Ascending aorta (tissue), 2 donors: ENCODE measurements around the gene TIGIT. TPM values are rescaled to one million over a fixed set of nuclear protein-coding genes. Genes with fewer than 3 reads are reported as not detected.
"Not testable (repeated sequence)": the region's sequence is repeated elsewhere in the genome, so short reads cannot be mapped to it uniquely, and the experiment has no call there.

Source experiments
- DNase-seq, 2 donors: peaks; one replicate each; pipeline ENCODE4 v3.0.0-alpha.2; 2019; ENCODE audit warnings: low spot score in 2 of 2
- H3K27ac ChIP-seq, 2 donors: fragments of 200-600 bp; sonication (generic); one replicate each; pipeline ENCODE4 v1.5.1; 2016 to 2017; ENCODE audit warnings: mild to moderate bottlenecking in 1 of 2
- H3K27me3 ChIP-seq: fragments of 200-600 bp; sonication (generic); one replicate; pipeline ENCODE4 v1.5.1; 2017
- H3K36me3 ChIP-seq, 2 donors: fragments of 200-600 bp; sonication (generic); one replicate each; pipeline ENCODE4 v1.5.1; 2016
- H3K4me1 ChIP-seq, 2 donors: fragments of 200-600 bp; sonication (generic); one replicate each; pipeline ENCODE4 v1.5.1; 2016 to 2017; ENCODE audit warnings: mild to moderate bottlenecking in 1 of 2
- H3K4me3 ChIP-seq, 2 donors: fragments of 200-600 bp; sonication (generic); one replicate each; pipeline ENCODE4 v1.5.1; 2016 to 2017; ENCODE audit warnings: mild to moderate bottlenecking in 1 of 2
- H3K9me3 ChIP-seq, 2 donors: fragments of 200-600 bp; sonication (generic); one replicate each; pipeline ENCODE4 v1.5.1; 2016
- intact Hi-C: fragments of 100-400 bp; cut with DNase I; formaldehyde crosslinking; loops from one replicate; pipeline ENCODE4 v1.15.1; 2023
- total RNA-seq: library from RNA; depleted of rRNA; stranded (reverse); fragments of >200 nt; gene quantifications from one replicate; pipeline ENCODE4 v1.1.0, GENCODE V29; 2016
- TF ChIP-seq, protein P1 (sequence below), 3 experiments: fragments of 200-600 bp in 2 of 3; fragments of 450-650 bp in 1 of 3; sonication (generic) in 2 of 3; IDR thresholded peaks; one replicate each; pipeline ENCODE4 v1.5.1; 2016 to 2019; ENCODE audit warnings: antibody characterized with exemption in 3 of 3, mild to moderate bottlenecking in 1 of 3, moderate library complexity in 1 of 3

The TIGIT gene
- total RNA-seq, 1 donor from 2014 or later, result not detected

DNA sequence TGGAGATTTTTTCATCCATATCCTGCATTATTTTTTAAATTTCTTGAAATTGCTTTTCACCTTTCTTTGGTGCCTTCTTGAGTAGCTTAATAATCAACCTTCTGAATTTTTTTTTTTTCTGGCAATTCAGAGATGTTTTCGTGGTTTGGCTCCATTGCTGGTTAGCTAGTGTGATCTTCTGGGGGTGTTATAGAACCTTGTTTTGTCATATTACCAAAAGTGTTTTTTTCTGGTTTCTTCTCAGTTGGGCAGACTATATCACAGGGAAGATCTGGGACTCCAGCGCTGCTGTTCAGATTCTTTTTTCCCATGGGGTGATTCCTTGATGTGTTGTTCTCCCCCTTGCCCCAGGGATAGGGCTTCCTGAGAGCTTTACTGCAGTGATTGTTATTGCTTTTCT lies 23.8 kb upstream of the TIGIT start:
- Histone ChIP-seq H3K27ac (no peak overlapping the region), H3K27me3 (no peaks in the 10 kb centered on the region), H3K4me1 (no peaks in the 10 kb centered on the region), H3K36me3 (no peaks in the 10 kb centered on the region), H3K4me3 (no peak overlapping the region), H3K9me3 (peaks cover 0 to 15% of the 10 kb centered on the region in 2 donors)
- TF ChIP-seq, protein P1, sequence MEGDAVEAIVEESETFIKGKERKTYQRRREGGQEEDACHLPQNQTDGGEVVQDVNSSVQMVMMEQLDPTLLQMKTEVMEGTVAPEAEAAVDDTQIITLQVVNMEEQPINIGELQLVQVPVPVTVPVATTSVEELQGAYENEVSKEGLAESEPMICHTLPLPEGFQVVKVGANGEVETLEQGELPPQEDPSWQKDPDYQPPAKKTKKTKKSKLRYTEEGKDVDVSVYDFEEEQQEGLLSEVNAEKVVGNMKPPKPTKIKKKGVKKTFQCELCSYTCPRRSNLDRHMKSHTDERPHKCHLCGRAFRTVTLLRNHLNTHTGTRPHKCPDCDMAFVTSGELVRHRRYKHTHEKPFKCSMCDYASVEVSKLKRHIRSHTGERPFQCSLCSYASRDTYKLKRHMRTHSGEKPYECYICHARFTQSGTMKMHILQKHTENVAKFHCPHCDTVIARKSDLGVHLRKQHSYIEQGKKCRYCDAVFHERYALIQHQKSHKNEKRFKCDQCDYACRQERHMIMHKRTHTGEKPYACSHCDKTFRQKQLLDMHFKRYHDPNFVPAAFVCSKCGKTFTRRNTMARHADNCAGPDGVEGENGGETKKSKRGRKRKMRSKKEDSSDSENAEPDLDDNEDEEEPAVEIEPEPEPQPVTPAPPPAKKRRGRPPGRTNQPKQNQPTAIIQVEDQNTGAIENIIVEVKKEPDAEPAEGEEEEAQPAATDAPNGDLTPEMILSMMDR (IDR thresholded peaks at IDR 0.05), result no peak
- intact Hi-C loops, result no loop called here
- DNase-seq, result no peak

DNA sequence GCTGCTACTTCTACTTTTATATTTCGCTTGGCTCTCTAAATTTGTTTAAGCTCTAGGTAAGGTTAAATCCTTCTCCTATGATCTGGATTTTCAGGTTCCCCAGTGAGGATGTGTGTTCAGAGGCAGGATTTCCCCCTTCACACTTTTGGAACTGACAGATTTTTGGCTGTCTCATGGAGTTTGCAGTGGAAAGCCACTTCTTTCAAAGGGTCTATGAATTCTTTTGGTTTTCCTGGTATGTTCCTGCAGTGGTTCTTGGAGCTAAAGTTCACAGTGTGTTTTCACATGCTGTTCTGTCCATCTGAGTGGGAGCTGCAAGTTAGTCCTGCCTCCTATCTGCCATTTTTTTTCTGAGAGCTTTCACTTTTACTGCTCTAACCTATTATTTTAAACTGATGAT lies 21.6 kb upstream of the TIGIT start:
- Histone ChIP-seq H3K9me3 (peaks cover 0 to 15% of the 10 kb centered on the region in 2 donors), H3K36me3 (no peaks in the 10 kb centered on the region), H3K4me1 (no peaks in the 10 kb centered on the region), H3K27ac (no peak overlapping the region), H3K4me3 (no peak overlapping the region), H3K27me3 (no peaks in the 10 kb centered on the region)
- intact Hi-C loops, result no loop called here
- TF ChIP-seq, protein P1 (IDR thresholded peaks at IDR 0.05), result no peak
- DNase-seq, result no peak

DNA sequence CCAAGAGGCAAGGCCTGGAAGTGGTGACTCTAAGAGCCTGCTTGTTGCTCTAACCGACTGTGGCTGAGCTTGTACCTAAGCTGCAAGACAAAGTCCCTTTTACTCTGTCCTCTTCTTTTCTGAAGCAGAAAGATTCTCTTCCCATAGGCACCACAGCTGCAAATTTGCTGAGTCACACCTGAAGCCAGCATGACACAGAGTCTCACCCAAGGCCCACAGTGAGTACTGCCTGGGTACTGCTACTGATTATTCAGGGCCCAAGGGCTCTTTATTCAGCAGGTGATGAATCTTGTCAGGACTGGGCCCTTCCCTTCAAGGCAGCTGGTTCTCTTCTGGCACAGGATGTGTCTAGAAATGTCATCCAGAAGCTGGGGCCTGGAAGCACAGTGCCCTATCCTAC lies 18.9 kb upstream of the TIGIT start:
- TF ChIP-seq, protein P1 (IDR thresholded peaks at IDR 0.05), result no peak
- intact Hi-C loops, result no loop called here
- DNase-seq, result no peak

DNA sequence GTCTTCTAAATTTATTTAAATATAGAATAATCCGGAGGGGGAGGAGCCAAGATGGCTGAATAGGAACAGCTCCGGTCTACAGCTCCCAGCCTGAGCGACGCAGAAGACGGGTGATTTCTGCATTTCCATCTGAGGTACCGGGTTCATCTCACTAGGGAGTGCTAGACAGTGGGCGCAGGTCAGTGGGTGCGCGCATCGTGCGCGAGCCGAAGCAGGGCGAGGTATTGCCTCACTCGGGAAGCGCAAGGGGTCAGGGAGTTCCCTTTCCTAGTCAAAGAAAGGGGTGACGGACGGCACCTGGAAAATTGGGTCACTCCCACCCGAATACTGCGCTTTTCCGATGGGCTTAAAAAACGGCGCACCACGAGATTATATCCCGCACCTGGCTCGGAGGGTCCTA lies 17.0 kb upstream of the TIGIT start:
- H3K9me3 ChIP-seq, H3K27me3 ChIP-seq, DNase-seq, H3K27ac ChIP-seq, H3K36me3 ChIP-seq, H3K4me1 ChIP-seq, H3K4me3 ChIP-seq, intact Hi-C loops: not testable (repeated sequence)

More for the DNA sequence above, 18.9 kb upstream of the TIGIT start:
- H3K4me1 ChIP-seq, result no peaks in the 10 kb centered on the region
- H3K27me3 ChIP-seq, result no peaks in the 10 kb centered on the region
- peaks cover 0 to 4% of the 10 kb centered on the region in 2 donors for H3K9me3 ChIP-seq
- H3K27ac ChIP-seq, result no peak overlapping the region
- H3K36me3 ChIP-seq, result no peaks in the 10 kb centered on the region
- no peak overlapping the region for H3K4me3 ChIP-seq

DNA sequence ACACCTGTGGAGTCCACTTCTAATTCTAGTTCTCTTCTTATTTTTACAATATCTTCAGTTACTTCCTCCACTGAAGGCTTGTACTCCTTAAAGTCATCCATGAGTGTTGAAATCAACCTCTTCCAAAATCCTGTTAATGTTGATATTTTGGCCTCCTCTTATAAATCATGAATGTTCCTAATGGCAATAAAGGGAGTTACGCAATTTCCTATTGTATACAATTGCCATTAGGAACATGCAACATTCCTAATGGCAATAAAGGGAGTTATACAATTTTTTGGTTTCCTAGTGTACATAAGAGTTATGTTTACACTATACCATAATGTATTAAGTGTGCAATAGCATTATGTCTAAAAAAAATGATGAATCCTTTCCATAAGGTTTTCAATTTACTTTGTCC lies 9.2 kb upstream of the TIGIT start:
- H3K36me3 ChIP-seq, result no peaks in the 10 kb centered on the region
- intact Hi-C loops, result no loop called here
- H3K27ac ChIP-seq, result no peak overlapping the region
- no peaks in the 10 kb centered on the region for H3K4me1 ChIP-seq
- no peak for DNase-seq
- H3K4me3 ChIP-seq, result no peak overlapping the region
- no peaks in the 10 kb centered on the region for H3K9me3 ChIP-seq
- H3K27me3 ChIP-seq, result no peaks in the 10 kb centered on the region
- TF ChIP-seq, protein P1 (IDR thresholded peaks at IDR 0.05), result no peak

DNA sequence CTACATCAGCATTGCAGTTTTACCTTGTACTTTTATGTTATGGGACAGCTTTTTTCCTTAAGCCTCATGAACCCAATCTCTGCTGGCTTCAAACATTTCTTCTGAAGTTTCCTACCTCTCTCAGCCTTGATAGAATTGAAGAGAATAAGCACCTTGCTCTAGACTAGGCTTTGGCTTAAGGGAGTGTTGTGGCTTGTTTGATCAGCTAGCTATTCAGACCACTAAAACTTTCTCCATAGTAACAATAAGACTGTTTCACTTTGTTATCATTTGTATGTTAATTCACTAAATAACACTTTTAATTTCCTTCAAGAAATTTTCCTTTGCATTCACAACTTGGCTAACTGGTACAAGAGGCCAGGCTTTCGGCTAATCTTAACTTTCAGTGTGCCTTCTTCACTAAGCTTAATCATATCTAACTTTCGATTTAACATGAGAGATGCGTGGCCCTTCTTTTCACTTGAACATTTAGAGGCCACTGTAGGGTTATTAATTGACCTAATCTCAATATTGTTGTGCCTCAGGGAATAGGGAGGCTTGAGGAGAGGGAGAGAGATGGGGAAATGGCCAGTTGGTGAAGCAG lies 8.1 kb upstream of the TIGIT start:
- H3K27me3 ChIP-seq, result no peaks in the 10 kb centered on the region
- intact Hi-C loops, result no loop called here
- H3K4me3 ChIP-seq, result no peak overlapping the region
- H3K9me3 ChIP-seq, result no peaks in the 10 kb centered on the region
- H3K36me3 ChIP-seq, result no peaks in the 10 kb centered on the region
- no peak for DNase-seq
- no peaks in the 10 kb centered on the region for H3K4me1 ChIP-seq
- H3K27ac ChIP-seq, result no peak overlapping the region
- TF ChIP-seq, protein P1 (IDR thresholded peaks at IDR 0.05), result no peak
